Rectal smooth muscle tissue (tissue), 1 donor: ENCODE data around the gene LRRC28.
"Not testable (repeated sequence)": the region's sequence is repeated elsewhere in the genome, so short reads cannot be mapped to it uniquely, and the experiment has no call there.

Experiments
- H3K27ac ChIP-seq: one replicate; pipeline ENCODE4 v1.7.0; 2013; ENCODE audit warnings: low read depth, low read length, inconsistent platforms
- H3K27me3 ChIP-seq: one replicate; pipeline ENCODE4 v1.7.0; 2013; ENCODE audit warnings: low read length; ENCODE audit not compliant: control insufficient read depth, insufficient read depth
- H3K36me3 ChIP-seq: one replicate; pipeline ENCODE4 v1.7.0; 2013; ENCODE audit warnings: low read length; ENCODE audit not compliant: control insufficient read depth, insufficient read depth
- H3K4me1 ChIP-seq: one replicate; pipeline ENCODE4 v1.7.0; 2013; ENCODE audit warnings: low read length; ENCODE audit not compliant: control insufficient read depth, insufficient read depth
- H3K4me3 ChIP-seq: one replicate; pipeline ENCODE4 v1.7.0; 2013; ENCODE audit warnings: low read length
- H3K9ac ChIP-seq: one replicate; pipeline ENCODE4 v1.7.0; 2013; ENCODE audit warnings: low read length

Gene LRRC28

GRCh38 chr15:99399061-99399460, 147.8 kb downstream of the LRRC28 start:
- Histone ChIP-seq H3K9ac (no peak overlapping the region), H3K27me3 (no peaks in the 10 kb centered on the region), H3K4me1 (no peaks in the 10 kb centered on the region), H3K27ac (no peak overlapping the region), H3K36me3 (no peaks in the 10 kb centered on the region), H3K4me3 (no peak overlapping the region)

GRCh38 chr15:99399618-99400017, 148.3 kb downstream of the LRRC28 start:
- Histone ChIP-seq H3K27ac (no peak overlapping the region), H3K9ac (no peak overlapping the region), H3K4me1 (no peaks in the 10 kb centered on the region)

GRCh38 chr15:99401216-99401615, 149.9 kb downstream of the LRRC28 start:
- not testable (repeated sequence) for H3K4me1 ChIP-seq, H3K4me3 ChIP-seq, H3K9ac ChIP-seq, H3K27me3 ChIP-seq, H3K27ac ChIP-seq, H3K36me3 ChIP-seq

More at GRCh38 chr15:99399618-99400017, 148.3 kb downstream of the LRRC28 start:
- H3K4me3 ChIP-seq, result no peak overlapping the region
- no peaks in the 10 kb centered on the region for H3K27me3 ChIP-seq
- H3K36me3 ChIP-seq, result no peaks in the 10 kb centered on the region

- Histone ChIP-seq H3K36me3 (no peaks in the 10 kb centered on the region), H3K4me3 (no peak overlapping the region), H3K27ac (peak overlapping the region; percentile 6), H3K9ac (no peak overlapping the region), H3K4me1 (no peaks in the 10 kb centered on the region), H3K27me3 (no peaks in the 10 kb centered on the region)
These were observed 150.9 kb downstream of the LRRC28 start for GRCh38 chr15:99402014-99402729.

GRCh38 chr15:99403597-99403996, 152.3 kb downstream of the LRRC28 start:
- Histone ChIP-seq H3K27ac (no peak overlapping the region), H3K4me1 (peaks cover 9% of the 10 kb centered on the region), H3K9ac (no peak overlapping the region), H3K4me3 (no peak overlapping the region), H3K27me3 (no peaks in the 10 kb centered on the region), H3K36me3 (no peaks in the 10 kb centered on the region)

- no peak overlapping the region for H3K9ac ChIP-seq
- no peaks in the 10 kb centered on the region for H3K36me3 ChIP-seq
- no peak overlapping the region for H3K4me3 ChIP-seq
- H3K4me1 ChIP-seq, result peaks cover 15% of the 10 kb centered on the region
- no peak overlapping the region for H3K27ac ChIP-seq
- no peaks in the 10 kb centered on the region for H3K27me3 ChIP-seq
These were observed 153.2 kb downstream of the LRRC28 start for GRCh38 chr15:99404454-99404853.

GRCh38 chr15:99406120-99406519, 154.8 kb downstream of the LRRC28 start:
- H3K36me3 ChIP-seq, result no peaks in the 10 kb centered on the region
- H3K27me3 ChIP-seq, result no peaks in the 10 kb centered on the region
- H3K9ac ChIP-seq, result no peak overlapping the region
- H3K4me1 ChIP-seq, result peaks cover 15% of the 10 kb centered on the region
- no peak overlapping the region for H3K4me3 ChIP-seq
- H3K27ac ChIP-seq, result no peak overlapping the region

- Histone ChIP-seq H3K4me3 (no peak overlapping the region), H3K36me3 (no peaks in the 10 kb centered on the region), H3K27me3 (no peaks in the 10 kb centered on the region), H3K27ac (no peak overlapping the region), H3K4me1 (peaks cover 15% of the 10 kb centered on the region), H3K9ac (no peak overlapping the region)
These were observed 155.6 kb downstream of the LRRC28 start for GRCh38 chr15:99406716-99407487.

GRCh38 chr15:99407716-99408115, 156.4 kb downstream of the LRRC28 start:
- Histone ChIP-seq H3K27me3 (no peaks in the 10 kb centered on the region), H3K36me3 (no peaks in the 10 kb centered on the region), H3K27ac (peak overlapping the region; percentile 58), H3K4me3 (no peak overlapping the region), H3K4me1 (peaks cover 15% of the 10 kb centered on the region), H3K9ac (no peak overlapping the region)

GRCh38 chr15:99408236-99409096, 157.2 kb downstream of the LRRC28 start:
- no peaks in the 10 kb centered on the region for H3K36me3 ChIP-seq
- H3K4me1 ChIP-seq, result peaks cover 15% of the 10 kb centered on the region
- H3K9ac ChIP-seq, result peak overlapping the region; percentile 21
- H3K4me3 ChIP-seq, result peak overlapping the region; percentile 44
- H3K27ac ChIP-seq, result peak overlapping the region; percentile 62
- H3K27me3 ChIP-seq, result no peaks in the 10 kb centered on the region

GRCh38 chr15:99409097-99409473, 157.8 kb downstream of the LRRC28 start:
- H3K27me3 ChIP-seq, result no peaks in the 10 kb centered on the region
- H3K4me3 ChIP-seq, result peak overlapping the region; percentile 44
- peak overlapping the region; percentile 62 for H3K27ac ChIP-seq
- peak overlapping the region; percentile 21 for H3K9ac ChIP-seq
- H3K36me3 ChIP-seq, result no peaks in the 10 kb centered on the region
- peaks cover 15% of the 10 kb centered on the region for H3K4me1 ChIP-seq

- H3K36me3 ChIP-seq, result no peaks in the 10 kb centered on the region
- H3K4me1 ChIP-seq, result peaks cover 15% of the 10 kb centered on the region
- H3K27ac ChIP-seq, result no peak overlapping the region
- H3K4me3 ChIP-seq, result no peak overlapping the region
- no peak overlapping the region for H3K9ac ChIP-seq
- no peaks in the 10 kb centered on the region for H3K27me3 ChIP-seq
These were observed 158.3 kb downstream of the LRRC28 start for GRCh38 chr15:99409560-99409959.
